ENCODE data around the gene OGDH. TPM values are rescaled to one million over a fixed set of nuclear protein-coding genes. Genes with fewer than 3 reads are reported as not detected.

Gene OGDH
- total RNA-seq, 3 donors from 2014 or later, result 141 to 186 (median 159) TPM

GRCh38 chr7:44617225-44617890 is 10.9 kb downstream of the OGDH start:
- DNase-seq (no peak), ATAC-seq (peak; percentile 57)
- no peak for TF ChIP-seq CTCF (IDR thresholded peaks at IDR 0.05)
- Histone ChIP-seq H3K4me1 (ENCODE audit: low read depth) (peaks cover 41% of the 10 kb centered on the region), H3K36me3 (ENCODE audit: low read depth) (no peaks in the 10 kb centered on the region), H3K4me3 (no peak overlapping the region), H3K9me3 (no peaks in the 10 kb centered on the region)
- intact Hi-C loops (cut with DNase I, micrococcal nuclease), result no loop called here

GRCh38 chr7:44618045-44618444 is 11.6 kb downstream of the OGDH start:
- no peak for DNase-seq
- Histone ChIP-seq H3K36me3 (ENCODE audit: low read depth) (no peaks in the 10 kb centered on the region), H3K4me3 (no peak overlapping the region), H3K4me1 (ENCODE audit: low read depth) (peaks cover 48% of the 10 kb centered on the region), H3K9me3 (no peaks in the 10 kb centered on the region)
- no peak for TF ChIP-seq CTCF (IDR thresholded peaks at IDR 0.05)
- no peak for ATAC-seq
- intact Hi-C loops (cut with DNase I, micrococcal nuclease), result no loop called here

DNA sequence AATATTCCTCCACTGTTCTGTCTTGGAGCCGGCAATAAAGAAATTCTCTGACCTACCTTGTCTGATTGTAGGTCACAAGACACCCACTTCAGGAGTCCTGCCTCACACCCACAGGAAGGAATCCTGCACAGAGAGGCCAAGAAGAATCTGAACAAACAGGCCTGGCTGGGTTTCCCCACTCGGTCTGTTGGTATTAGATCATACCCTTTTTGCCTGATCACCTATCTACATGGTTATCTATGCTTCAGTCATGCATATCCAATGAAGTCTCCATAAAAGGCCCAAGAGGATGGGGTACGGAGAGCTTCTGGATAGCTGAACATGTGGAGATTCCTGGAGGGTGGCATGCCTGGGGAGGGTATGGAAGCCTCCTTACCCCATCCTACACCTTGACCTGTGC is 12.3 kb downstream of the OGDH start:
- TF ChIP-seq CTCF (IDR thresholded peaks at IDR 0.05), result no peak
- no peak for DNase-seq
- Histone ChIP-seq H3K4me3 (no peak overlapping the region), H3K9me3 (no peaks in the 10 kb centered on the region), H3K4me1 (ENCODE audit: low read depth) (peaks cover 48% of the 10 kb centered on the region), H3K36me3 (ENCODE audit: low read depth) (no peaks in the 10 kb centered on the region)
- intact Hi-C loops (cut with DNase I, micrococcal nuclease), result no loop called here
- ATAC-seq, result peak; percentile 7

GRCh38 chr7:44621034-44621749 is 14.8 kb downstream of the OGDH start:
- DNase-seq, result no peak
- Histone ChIP-seq H3K9me3 (no peaks in the 10 kb centered on the region), H3K36me3 (ENCODE audit: low read depth) (peaks cover 6% of the 10 kb centered on the region), H3K4me1 (ENCODE audit: low read depth) (peaks cover 33% of the 10 kb centered on the region), H3K4me3 (no peak overlapping the region)
- intact Hi-C loops (cut with DNase I, micrococcal nuclease), result no loop called here
- peak; percentile 69 for ATAC-seq
- TF ChIP-seq CTCF (IDR thresholded peaks at IDR 0.05), result no peak

GRCh38 chr7:44621750-44622103 is 15.3 kb downstream of the OGDH start:
- Histone ChIP-seq H3K4me3 (no peak overlapping the region), H3K4me1 (ENCODE audit: low read depth) (peaks cover 33% of the 10 kb centered on the region), H3K36me3 (ENCODE audit: low read depth) (peaks cover 6% of the 10 kb centered on the region), H3K9me3 (no peaks in the 10 kb centered on the region)
- ATAC-seq (no peak), DNase-seq (peak in 1 of 3 donors; percentile 2)
- TF ChIP-seq CTCF (IDR thresholded peaks at IDR 0.05), result no peak
- intact Hi-C loops (cut with DNase I, micrococcal nuclease), result no loop called here
